Gastrocnemius medialis (tissue), 4 donors: Measurements from ENCODE around the gene IKBKE. TPM values are rescaled to one million over a fixed set of nuclear protein-coding genes. Genes with fewer than 3 reads are reported as not detected.
A peak's percentile ranks its signal among the peaks of the same experiment; 100 is the strongest.

ENCODE experiments used
- ATAC-seq, 2 donors: fragments of 150-250 bp; one replicate each; pipeline ENCODE4 v1.9.1; 2016
- DNase-seq, 2 donors: peaks; one replicate each; pipeline ENCODE4 v3.0.0-alpha.2; 2019
- H3K27ac ChIP-seq, 4 donors: fragments of 200-600 bp; sonication (generic); 1 replicate in 1 of 4; 2 replicates in 3 of 4; pipeline ENCODE4 v1.5.1; 2016 to 2018; ENCODE audit warnings: mild to moderate bottlenecking in 2 of 4, moderate library complexity in 1 of 4
- H3K27me3 ChIP-seq, 3 donors: fragments of 200-600 bp; sonication (generic) in 2 of 3; 1 replicate in 1 of 3; 2 replicates in 2 of 3; pipeline versions ENCODE4 v1.5.1 to v1.6.0; 2016 to 2019; ENCODE audit warnings: mild to moderate bottlenecking in 1 of 3, moderate library complexity in 1 of 3
- H3K36me3 ChIP-seq, 2 donors: fragments of 200-600 bp; sonication (generic) in 1 of 2; one replicate each; pipeline ENCODE4 v1.5.1; 2017 to 2018
- H3K4me1 ChIP-seq, 2 donors: fragments of 200-600 bp; sonication (generic) in 1 of 2; one replicate each; pipeline ENCODE4 v1.5.1; 2016 to 2017; ENCODE audit warnings: mild to moderate bottlenecking in 2 of 2
- H3K4me3 ChIP-seq, 4 donors: fragments of 200-600 bp; sonication (generic) in 3 of 4; 1 replicate in 1 of 4; 2 replicates in 3 of 4; pipeline ENCODE4 v1.5.1; 2016 to 2019; ENCODE audit warnings: mild to moderate bottlenecking in 2 of 4
- H3K9me3 ChIP-seq, 3 donors: fragments of 200-600 bp; sonication (generic) in 2 of 3; 1 replicate in 1 of 3; 2 replicates in 2 of 3; pipeline ENCODE4 v1.5.1; 2016 to 2019
- CTCF ChIP-seq, 5 experiments: fragments of 450-650 bp in 3 of 5; fragments of 200-600 bp in 2 of 5; sonication (generic) in 2 of 5; IDR thresholded peaks in 4 of 5; conservative IDR thresholded peaks in 1 of 5; 1 replicate in 4 of 5; 2 replicates in 1 of 5; pipeline ENCODE4 v1.5.1; 2016 to 2019; ENCODE audit warnings: antibody characterized with exemption in 5 of 5, mild to moderate bottlenecking in 3 of 5, moderate library complexity in 3 of 5
- POLR2A ChIP-seq, 2 donors: fragments of 450-650 bp; IDR thresholded peaks; one replicate each; pipeline ENCODE4 v1.6.1; 2017; ENCODE audit warnings: antibody characterized with exemption in 2 of 2, mild to moderate bottlenecking in 2 of 2, moderate library complexity in 2 of 2
- in situ Hi-C, 4 donors: fragments of 200-750 bp; cut with MboI; loops; one replicate each; pipeline versions ENCODE4 v1.15.0 to v1.8.0; 2017; ENCODE audit warnings: low sequenced_read_pairs in 4 of 4
- intact Hi-C: fragments of 100-400 bp; cut with DNase I; formaldehyde crosslinking; loops from one replicate; pipeline ENCODE4 v1.15.1; 2023; ENCODE audit warnings: low total_unique reads
- total RNA-seq, 4 donors: library from RNA; depleted of rRNA; stranded (reverse); fragments of >200 nt; gene quantifications; one replicate each; pipeline versions ENCODE4 v1.1.0 to v1.2.3, GENCODE V29; 2016

The IKBKE gene
- total RNA-seq, 4 donors from 2014 or later: 0.81 to 1.1 (median 0.84) TPM; not detected in 1

- ATAC-seq: no peak
- Histone ChIP-seq H3K27me3 (peaks cover 4 to 21% (median 5%) of the 10 kb centered on the region in 3 donors), H3K4me1 (peaks cover 18 to 26% of the 10 kb centered on the region in 2 donors), H3K9me3 (no peaks in the 10 kb centered on the region), H3K4me3 (no peak overlapping the region), H3K27ac (peak overlapping the region in 1 of 4 donors; percentile 83), H3K36me3 (no peaks in the 10 kb centered on the region)
- intact Hi-C loops: loop anchor here (10.0 kb wide), 1 partner anchor 552 kb away; the partner anchor contains the start of genes PFKFB2 and YOD1
- no peak for DNase-seq
- TF ChIP-seq POLR2A (IDR thresholded peaks at IDR 0.05): no peak
- in situ Hi-C loops: no loop called here
Measured at GRCh38 chr1:206502812-206503211, 32.5 kb downstream of the IKBKE start.

- intact Hi-C loops: loop anchor here (10.0 kb wide), 1 partner anchor 551 kb away; the partner anchor contains the start of genes PFKFB2 and YOD1
- Histone ChIP-seq H3K27me3 (peaks cover 13 to 26% (median 13%) of the 10 kb centered on the region in 3 donors), H3K4me3 (peak overlapping the region in 2 of 4 donors; percentile 11 to 18), H3K27ac (peak overlapping the region; percentile 49 to 83 (median 82)), H3K9me3 (no peaks in the 10 kb centered on the region), H3K36me3 (no peaks in the 10 kb centered on the region), H3K4me1 (peaks cover 24 to 36% of the 10 kb centered on the region in 2 donors)
- TF ChIP-seq CTCF (IDR thresholded peaks at IDR 0.05 in 4 of 5, conservative IDR thresholded peaks at IDR 0.05 in 1 of 5): no peak
- no peak for TF ChIP-seq POLR2A (IDR thresholded peaks at IDR 0.05)
- in situ Hi-C loops: no loop called here
- peak; percentile 49 to 85 for DNase-seq
- peak; percentile 84 to 90 for ATAC-seq
Measured at GRCh38 chr1:206503591-206504362, 33.5 kb downstream of the IKBKE start.

GRCh38 chr1:206504363-206504713, 34.1 kb downstream of the IKBKE start:
- no peak for TF ChIP-seq CTCF (IDR thresholded peaks at IDR 0.05 in 4 of 5, conservative IDR thresholded peaks at IDR 0.05 in 1 of 5)
- no peak for TF ChIP-seq POLR2A (IDR thresholded peaks at IDR 0.05)
- ATAC-seq (no peak), DNase-seq (no peak)
- Histone ChIP-seq H3K9me3 (no peaks in the 10 kb centered on the region), H3K27ac (peak overlapping the region in 3 of 4 donors; percentile 81 to 83 (median 83)), H3K36me3 (no peaks in the 10 kb centered on the region), H3K27me3 (peaks cover 13 to 26% (median 18%) of the 10 kb centered on the region in 3 donors), H3K4me1 (peaks cover 24 to 36% of the 10 kb centered on the region in 2 donors), H3K4me3 (no peak overlapping the region)
- in situ Hi-C loops: no loop called here
- intact Hi-C loops: loop anchor here (10.0 kb wide), 1 partner anchor 550 kb away; the partner anchor contains the start of genes PFKFB2 and YOD1

GRCh38 chr1:206505702-206506355, 35.6 kb downstream of the IKBKE start:
- no peak for DNase-seq
- Histone ChIP-seq H3K9me3 (no peaks in the 10 kb centered on the region), H3K27me3 (peaks cover 13 to 26% (median 19%) of the 10 kb centered on the region in 3 donors), H3K36me3 (no peaks in the 10 kb centered on the region), H3K4me3 (no peak overlapping the region), H3K4me1 (peaks cover 24 to 36% of the 10 kb centered on the region in 2 donors), H3K27ac (no peak overlapping the region)
- no peak for TF ChIP-seq POLR2A (IDR thresholded peaks at IDR 0.05)
- peak in 1 of 5 experiments; percentile 11 for TF ChIP-seq CTCF (IDR thresholded peaks at IDR 0.05 in 4 of 5, conservative IDR thresholded peaks at IDR 0.05 in 1 of 5)
- in situ Hi-C loops (no loop called here), intact Hi-C loops (loop anchor here (5.0 to 10.0 kb wide), 2 partner anchors 46 to 549 kb away; partner anchors contain the start of genes PFKFB2 and YOD1)
- ATAC-seq: no peak
